Measurements from ENCODE around the gene IL17RB. TPM values are rescaled to one million over a fixed set of nuclear protein-coding genes. Genes with fewer than 3 reads are reported as not detected.

IL17RB gene
- total RNA-seq, 1 donor from 2014 or later, result 0.16 TPM

- Histone ChIP-seq H3K36me3 (ENCODE audit: insufficient read depth, low read length) (peaks cover 41% of the 10 kb centered on the region), H3K4me1 (ENCODE audit: insufficient read depth, low read length) (peaks cover 12% of the 10 kb centered on the region), H3K9me3 (ENCODE audit: insufficient read depth, low read depth, low read length) (no peaks in the 10 kb centered on the region), H4K20me1 (ENCODE audit: insufficient read depth, low read length) (peaks cover 10% of the 10 kb centered on the region), H3K4me2 (ENCODE audit: low read length) (peak overlapping the region; percentile 88), H3K27ac (ENCODE audit: low read depth, low read length) (peak overlapping the region; percentile 83), H2AFZ (ENCODE audit: low read depth, low read length) (peak overlapping the region; percentile 87), H3K79me2 (ENCODE audit: insufficient read depth, low read length) (peaks cover 20% of the 10 kb centered on the region), H3K9ac (ENCODE audit: low read length) (peak overlapping the region; percentile 92), H3K4me3 (ENCODE audit: insufficient read depth, low read depth, low read length) (peak overlapping the region; percentile 90), H3K27me3 (ENCODE audit: insufficient read depth, low read length) (no peaks in the 10 kb centered on the region)
- Mint-ChIP-seq H3K27me3 (ENCODE audit: low read depth, unreplicated experiment) (no peaks in the 10 kb centered on the region), H3K4me1 (ENCODE audit: low read depth, unreplicated experiment) (peaks cover 18% of the 10 kb centered on the region), H3K27ac (ENCODE audit: unreplicated experiment) (peak overlapping the region; percentile 96), H3K9me3 (ENCODE audit: unreplicated experiment) (no peaks in the 10 kb centered on the region), H3K36me3 (ENCODE audit: low read depth, unreplicated experiment) (peaks cover 16% of the 10 kb centered on the region), H3K4me3 (ENCODE audit: unreplicated experiment) (peak overlapping the region; percentile 98)
- no peak for TF ChIP-seq EZH2 (IDR thresholded peaks at IDR 0.05; ENCODE audit: insufficient read depth, low read length)
- TF ChIP-seq, protein P1, sequence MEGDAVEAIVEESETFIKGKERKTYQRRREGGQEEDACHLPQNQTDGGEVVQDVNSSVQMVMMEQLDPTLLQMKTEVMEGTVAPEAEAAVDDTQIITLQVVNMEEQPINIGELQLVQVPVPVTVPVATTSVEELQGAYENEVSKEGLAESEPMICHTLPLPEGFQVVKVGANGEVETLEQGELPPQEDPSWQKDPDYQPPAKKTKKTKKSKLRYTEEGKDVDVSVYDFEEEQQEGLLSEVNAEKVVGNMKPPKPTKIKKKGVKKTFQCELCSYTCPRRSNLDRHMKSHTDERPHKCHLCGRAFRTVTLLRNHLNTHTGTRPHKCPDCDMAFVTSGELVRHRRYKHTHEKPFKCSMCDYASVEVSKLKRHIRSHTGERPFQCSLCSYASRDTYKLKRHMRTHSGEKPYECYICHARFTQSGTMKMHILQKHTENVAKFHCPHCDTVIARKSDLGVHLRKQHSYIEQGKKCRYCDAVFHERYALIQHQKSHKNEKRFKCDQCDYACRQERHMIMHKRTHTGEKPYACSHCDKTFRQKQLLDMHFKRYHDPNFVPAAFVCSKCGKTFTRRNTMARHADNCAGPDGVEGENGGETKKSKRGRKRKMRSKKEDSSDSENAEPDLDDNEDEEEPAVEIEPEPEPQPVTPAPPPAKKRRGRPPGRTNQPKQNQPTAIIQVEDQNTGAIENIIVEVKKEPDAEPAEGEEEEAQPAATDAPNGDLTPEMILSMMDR (IDR thresholded peaks at IDR 0.05; ENCODE audit: insufficient read depth, low read depth, low read length), result no peak
- FAIRE-seq (no peak), DNase-seq (ENCODE audit: low read depth) (peak; percentile 44)
These were observed 34.3 kb downstream of the IL17RB start for GRCh38 chr3:53880396-53881345.

DNA sequence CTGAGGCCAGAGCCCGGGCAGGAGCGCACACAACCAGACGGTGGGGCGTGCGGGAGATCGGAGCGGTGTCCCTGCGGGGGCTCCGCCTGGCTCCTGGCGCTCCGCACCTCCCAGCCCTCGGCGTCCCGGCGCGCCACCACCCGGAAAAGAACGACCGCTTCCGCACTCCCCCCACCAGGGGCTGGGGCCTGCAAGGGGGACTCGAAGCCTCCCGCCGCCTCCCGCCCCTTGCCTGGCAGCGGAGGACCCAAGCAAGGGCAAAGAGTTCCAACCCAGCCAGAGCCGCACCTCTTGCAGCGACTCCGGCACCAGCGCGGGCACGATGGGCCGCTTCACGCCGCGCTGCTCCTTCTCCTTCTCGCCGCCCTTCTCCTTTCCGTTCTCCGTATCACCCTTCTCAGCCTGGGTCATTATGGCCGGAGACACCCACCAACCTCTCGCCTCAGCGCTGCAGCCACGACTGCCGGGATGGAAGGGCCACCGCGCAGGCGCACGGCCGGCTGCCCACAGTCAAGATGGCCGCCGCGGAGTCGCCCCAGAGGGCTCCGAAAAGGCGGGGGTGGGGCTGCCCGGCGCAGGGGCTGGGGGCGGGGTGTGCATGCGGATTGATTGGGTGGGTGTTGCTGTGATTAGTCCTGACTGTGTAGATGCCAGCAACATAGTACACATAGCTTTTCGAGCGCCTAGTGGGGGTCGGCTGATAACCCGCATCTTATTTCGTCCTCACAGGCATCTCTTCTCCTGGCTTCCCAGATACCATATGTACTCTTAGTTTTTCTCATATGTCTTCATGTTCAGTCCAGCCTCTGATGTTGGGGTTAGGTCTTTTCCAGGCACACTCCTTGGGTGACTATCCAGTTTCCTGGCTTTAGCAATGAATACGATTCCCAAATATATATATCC, 35.6 kb downstream of the IL17RB start, which contains the start of gene ACTR8:
TSS of gene ACTR8 (minus strand) at position 462 of the 903 bp plus-strand sequence. CDS start at position 411, 51 bp downstream.
- Histone ChIP-seq H3K4me3 (ENCODE audit: insufficient read depth, low read depth, low read length) (peak within 1 kb of the TSS; percentile 90), H4K20me1 (ENCODE audit: insufficient read depth, low read length) (peaks cover 12% of the 10 kb centered on the region), H3K36me3 (ENCODE audit: insufficient read depth, low read length) (peaks cover 40% of the 10 kb centered on the region), H3K4me1 (ENCODE audit: insufficient read depth, low read length) (peaks cover 12% of the 10 kb centered on the region), H3K9ac (ENCODE audit: low read length) (peak within 1 kb of the TSS; percentile 92), H3K27ac (ENCODE audit: low read depth, low read length) (peak within 1 kb of the TSS; percentile 83), H3K79me2 (ENCODE audit: insufficient read depth, low read length) (peaks cover 22% of the 10 kb centered on the region), H3K27me3 (ENCODE audit: insufficient read depth, low read length) (no peaks in the 10 kb centered on the region), H3K4me2 (ENCODE audit: low read length) (peak within 1 kb of the TSS; percentile 88), H2AFZ (ENCODE audit: low read depth, low read length) (peak within 1 kb of the TSS; percentile 87), H3K9me3 (ENCODE audit: insufficient read depth, low read depth, low read length) (no peaks in the 10 kb centered on the region)
- no peaks in the 10 kb centered on the region for H3K27me3 Mint-ChIP-seq (ENCODE audit: low read depth, unreplicated experiment)
- H3K4me1 Mint-ChIP-seq (ENCODE audit: low read depth, unreplicated experiment), result peaks cover 18% of the 10 kb centered on the region
- no peaks in the 10 kb centered on the region for H3K9me3 Mint-ChIP-seq (ENCODE audit: unreplicated experiment)
- TF ChIP-seq, protein P1 (IDR thresholded peaks at IDR 0.05; ENCODE audit: insufficient read depth, low read depth, low read length), result no peak
- TF ChIP-seq EZH2 (IDR thresholded peaks at IDR 0.05; ENCODE audit: insufficient read depth, low read length), result no peak
- H3K27ac Mint-ChIP-seq (ENCODE audit: unreplicated experiment), result peak within 1 kb of the TSS; percentile 96
- peak; percentile 60 for DNase-seq (ENCODE audit: low read depth)
- H3K4me3 Mint-ChIP-seq (ENCODE audit: unreplicated experiment), result peak within 1 kb of the TSS; percentile 98
- no peak for FAIRE-seq
- peaks cover 8% of the 10 kb centered on the region for H3K36me3 Mint-ChIP-seq (ENCODE audit: low read depth, unreplicated experiment)

Data from astrocyte (in vitro differentiated cells and primary cell).